NCI-H510A treated with DMSO at 0.1 percent for 48 hours (cell line): Measurements from ENCODE around the gene GABBR2.

ENCODE experiments used
- DNase-seq: peaks from one replicate; lab custom pipeline; 2025; lab: John Stamatoyannopoulos, UW

The GABBR2 gene

DNA sequence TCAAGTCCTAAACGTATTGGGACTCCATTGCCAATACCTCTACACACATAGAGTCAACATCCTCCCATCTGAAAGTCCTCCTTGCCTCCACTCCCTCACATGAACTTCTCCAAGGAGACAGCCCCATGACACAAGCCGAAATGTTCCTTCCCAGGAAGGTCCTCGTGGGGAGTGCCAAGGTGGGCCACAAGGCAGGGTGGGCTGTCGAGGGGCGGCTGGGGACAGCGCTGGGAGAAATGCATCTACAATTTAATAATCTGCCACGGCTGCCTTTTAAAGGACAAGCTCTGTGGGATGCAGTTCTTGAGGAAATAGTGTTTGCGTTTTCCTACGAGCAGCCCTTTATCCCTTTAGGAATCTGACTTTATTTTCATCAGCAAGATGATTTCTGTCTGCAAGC lies 138.7 kb downstream of the GABBR2 start:
- no peak for DNase-seq

DNA sequence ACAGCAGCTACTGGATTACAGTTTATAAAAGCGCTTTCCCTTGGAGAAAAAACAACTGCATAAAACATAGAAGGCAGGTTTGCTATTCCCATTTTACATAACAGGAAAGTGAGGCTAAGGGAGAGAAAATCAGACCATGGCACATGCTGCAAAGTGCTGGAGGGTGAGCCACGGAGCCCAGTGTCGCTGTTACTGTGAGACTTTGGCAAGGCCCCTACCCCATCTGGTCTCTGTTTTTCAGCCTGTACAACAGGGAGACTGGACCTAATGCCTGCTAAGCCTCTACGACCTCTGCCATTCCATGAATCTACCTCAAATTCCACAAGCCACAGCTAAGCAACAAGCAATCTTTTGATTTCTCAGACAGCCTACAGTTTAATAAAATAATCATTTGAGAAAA lies 139.2 kb downstream of the GABBR2 start:
- no peak for DNase-seq

DNA sequence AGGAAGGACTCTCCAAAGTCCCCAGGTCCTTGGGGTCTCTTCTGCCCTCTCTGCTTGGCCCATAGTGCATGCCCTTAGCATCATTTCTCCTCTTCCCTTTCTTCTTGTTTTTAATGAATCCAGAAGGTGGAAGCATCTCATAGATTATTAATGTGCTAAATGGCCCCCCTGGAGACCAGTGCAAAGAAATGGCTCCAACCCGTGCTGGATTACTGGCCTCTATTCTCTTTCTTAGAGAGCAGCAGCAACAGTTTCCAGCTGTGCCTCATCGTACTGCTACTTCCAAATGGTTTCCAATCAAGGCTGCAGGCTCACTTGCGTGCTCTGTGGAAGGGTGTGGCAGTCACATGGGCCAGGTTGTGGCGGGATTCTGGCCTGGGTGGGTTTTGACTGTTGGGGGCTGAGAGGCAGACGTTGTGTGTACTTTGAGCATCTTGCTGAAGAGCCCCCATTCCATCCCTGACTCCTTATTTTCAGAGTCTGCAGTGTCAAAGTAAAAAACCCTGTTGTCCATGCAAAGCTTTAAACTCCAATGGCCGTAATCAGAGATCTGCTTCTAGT lies 139.7 kb downstream of the GABBR2 start:
- no peak for DNase-seq

DNA sequence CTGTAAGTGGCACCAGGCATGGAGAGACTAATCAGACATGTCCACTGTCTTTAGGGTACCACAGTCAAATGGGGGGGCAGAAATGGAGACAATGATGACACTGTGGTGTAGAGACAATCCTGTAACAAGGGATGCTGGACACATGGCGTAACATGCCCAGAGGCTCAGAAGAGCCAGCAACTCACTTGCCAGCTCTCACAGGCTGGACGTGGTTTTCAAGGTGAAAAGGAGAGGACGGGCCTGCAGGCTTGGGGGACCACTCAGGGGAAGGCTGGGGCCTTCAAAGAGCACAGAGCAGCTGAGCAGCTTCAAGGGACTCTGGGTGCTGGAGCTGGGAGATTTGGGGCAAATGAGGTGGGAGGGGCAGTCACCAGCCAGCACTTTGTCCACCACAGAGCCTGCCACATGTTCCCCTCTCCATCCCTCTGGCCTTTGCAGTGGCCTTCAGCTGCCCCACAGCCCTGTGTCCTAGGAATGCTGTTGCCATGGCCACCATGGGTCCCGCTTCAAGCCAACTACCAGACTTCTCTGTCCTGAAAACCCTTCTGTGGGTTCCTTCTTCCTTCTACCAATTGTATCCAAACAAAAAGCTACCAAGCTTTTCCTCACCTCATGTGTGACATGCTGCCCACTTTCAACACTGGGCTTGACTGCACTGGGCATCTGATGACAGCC lies 140.4 kb downstream of the GABBR2 start:
- DNase-seq = no peak

DNA sequence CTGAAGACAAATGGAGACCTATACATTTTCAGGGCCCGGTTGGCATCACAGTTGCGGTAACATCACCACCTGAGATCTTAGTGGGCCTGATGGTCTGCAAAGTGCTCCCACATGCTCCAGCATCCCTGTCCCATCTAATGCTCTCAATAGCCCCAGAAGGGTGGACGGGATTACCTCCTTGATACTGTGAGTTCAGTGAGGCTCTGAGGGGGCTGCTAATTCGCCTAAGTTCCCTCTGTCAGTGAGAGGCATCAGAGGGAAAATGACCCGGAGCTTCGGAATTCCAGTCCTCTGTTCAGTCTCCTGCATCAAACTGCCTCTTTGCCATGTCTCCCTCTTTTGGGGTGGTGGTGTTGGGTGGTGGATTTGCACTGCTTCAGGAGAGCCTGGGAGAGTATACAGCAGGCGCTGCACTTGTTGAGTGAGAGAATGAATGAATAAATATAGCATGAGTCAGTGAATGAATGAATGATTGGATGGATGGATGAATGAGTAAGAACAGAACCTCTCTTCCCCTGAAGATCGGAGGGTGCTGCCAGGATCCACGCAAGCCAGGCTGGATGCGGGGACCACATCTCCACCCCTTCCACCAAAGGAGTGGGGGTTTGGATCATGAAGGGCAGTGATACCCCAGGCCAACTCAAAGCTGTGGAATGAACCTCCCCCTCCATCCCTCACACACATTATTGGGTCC lies 141.0 kb downstream of the GABBR2 start:
- no peak for DNase-seq

DNA sequence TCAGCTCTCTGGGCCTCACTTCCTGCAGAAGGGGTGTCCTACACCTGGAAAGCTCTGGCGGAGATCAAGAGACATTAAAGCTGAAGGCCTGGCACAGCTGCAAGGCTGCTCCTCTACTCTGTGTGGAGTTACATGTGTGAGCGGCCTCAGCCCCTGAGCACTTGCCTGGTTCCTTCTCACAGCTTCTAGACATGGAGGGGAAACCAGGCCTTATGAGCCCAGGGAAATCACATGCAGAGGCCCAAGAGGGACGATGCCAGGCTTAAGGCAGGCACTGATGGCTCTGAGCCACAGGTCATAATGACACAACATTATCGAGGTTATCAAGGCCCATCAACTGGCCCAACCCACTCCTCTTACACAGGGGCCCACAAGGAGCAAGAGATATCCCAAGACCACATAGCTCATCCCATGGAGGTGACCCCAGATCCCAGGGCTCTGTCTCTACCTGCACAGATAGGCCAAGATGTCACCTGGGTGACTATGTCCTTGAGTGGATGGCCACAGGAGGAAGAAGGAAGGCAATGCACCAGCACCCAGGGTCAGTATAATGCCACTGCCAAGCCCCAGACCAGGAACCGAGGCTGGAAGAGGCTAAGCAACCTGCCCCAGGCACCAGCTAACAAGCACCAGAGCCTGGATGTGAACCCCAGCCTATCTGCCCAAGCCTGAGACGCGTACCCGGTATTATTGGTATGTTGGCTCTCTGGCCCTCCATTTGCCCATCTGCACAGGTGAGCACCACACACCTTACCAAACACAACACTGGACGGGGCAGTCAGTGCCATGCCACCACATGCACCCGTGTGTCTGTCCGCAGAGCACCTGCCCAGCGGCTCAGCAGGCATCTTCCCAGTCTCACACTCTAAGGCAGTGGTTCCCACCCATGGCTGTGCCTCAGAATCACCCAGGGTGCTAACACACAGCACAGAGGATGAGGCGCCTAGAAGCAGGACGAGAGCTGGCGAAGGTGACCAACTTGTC lies 143.3 kb downstream of the GABBR2 start:
- DNase-seq = no peak

DNA sequence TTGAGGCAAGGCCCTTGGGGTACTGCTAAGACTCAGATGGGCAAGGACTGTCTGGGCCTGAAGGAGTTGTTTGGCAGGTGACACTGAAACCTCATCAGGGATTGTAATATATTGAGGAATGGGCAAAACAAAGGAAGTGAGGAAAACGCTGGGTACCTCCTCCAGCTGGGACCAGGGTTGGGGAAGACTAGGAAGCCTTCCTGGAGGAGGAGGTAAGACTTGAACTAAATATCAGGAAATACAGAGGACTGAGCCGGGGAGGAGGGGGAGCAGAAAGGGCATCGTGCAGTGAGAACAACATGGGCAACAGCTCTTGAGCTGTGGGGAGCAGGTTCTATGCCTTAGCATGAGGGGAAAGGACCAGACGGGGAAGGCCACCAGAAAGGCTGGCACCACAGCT lies 144.0 kb downstream of the GABBR2 start:
- no peak for DNase-seq

DNA sequence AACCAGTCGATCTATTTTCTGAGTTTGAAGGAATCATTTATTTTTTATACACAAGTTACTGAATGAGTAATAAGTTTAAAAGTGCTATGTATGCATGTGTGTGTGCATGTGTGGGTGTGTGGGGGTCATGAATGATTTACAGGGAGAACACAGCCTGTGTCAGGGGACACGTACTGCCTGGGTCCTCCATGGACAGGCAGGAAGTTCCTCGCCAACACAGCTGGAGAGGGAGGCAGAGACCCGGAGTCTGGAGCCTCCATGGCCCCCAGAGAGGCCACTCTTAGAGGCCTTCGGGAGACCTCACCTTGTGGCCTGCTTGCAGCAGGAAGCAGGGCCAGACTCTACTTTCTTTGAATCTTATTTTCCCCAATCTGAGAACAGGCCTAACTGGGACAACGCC lies 144.7 kb downstream of the GABBR2 start:
- no peak for DNase-seq

DNA sequence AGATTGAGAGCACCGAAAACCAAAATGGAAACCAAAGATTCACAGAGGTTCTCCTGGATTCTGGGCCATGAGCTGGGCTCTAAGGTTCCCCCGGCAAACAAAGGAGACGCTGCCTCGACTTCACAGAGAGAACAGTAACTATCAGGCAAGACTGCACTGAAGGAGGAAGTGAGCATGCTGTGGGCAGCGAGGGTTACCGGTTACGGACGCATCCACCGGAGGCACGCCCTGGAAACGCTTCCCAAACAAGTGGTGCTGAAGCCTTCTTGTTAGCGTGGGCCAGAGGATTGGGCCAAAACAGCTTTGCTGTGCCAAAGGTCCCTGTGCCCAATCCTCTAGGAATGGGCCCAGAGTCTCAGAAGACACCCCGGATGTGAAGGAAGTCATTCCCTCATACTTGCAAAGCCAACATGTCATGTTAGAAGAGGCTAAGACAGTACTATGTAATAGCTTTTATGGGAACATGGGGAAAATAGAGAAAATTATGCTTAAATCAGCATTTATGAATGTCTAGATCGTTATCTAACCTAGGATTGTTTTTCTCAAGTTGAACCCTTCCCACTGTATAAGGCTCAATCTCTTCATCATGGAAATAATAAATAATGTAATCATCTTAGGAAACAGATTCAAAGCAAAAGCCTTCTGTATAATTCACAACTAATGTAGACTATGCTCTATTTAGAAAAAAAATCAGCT lies 145.4 kb downstream of the GABBR2 start:
- no peak for DNase-seq

DNA sequence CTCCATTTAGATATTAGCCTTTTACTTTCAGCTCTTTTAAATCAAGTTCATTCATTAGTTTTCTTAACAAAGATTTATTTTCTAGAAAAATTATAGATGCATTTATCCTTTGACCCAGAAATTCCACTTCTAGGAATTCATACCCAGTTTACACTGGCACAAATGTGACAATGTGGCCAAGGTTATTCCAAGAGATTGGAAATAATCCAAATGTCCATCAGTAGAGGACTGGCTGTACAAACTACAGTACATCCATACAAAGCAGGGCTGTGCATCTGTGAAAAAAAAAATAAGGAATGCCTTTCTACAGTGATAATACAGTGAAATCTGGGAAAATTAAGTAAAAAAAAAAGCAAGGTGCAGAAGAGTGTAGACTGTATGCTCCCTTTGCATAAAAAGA lies 149.2 kb downstream of the GABBR2 start:
- DNase-seq = no peak

DNA sequence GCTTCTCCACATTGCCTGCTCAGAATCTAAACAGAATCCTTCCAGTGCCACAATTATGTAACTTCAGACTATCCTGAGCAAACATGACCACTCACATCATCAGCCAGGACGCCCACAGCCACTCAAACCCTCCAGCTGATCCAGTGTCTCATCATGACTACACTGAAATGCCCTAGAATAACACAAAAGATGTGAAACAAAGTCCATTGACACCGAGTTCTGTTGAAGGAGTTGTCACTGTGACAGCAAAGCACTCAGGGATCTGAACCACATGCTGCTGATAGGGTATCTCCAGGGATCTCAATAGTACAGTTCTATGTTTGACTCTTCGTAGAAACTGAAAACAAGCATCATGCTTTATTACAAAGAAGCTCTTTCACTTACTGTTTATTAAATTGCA lies 150.2 kb downstream of the GABBR2 start:
- DNase-seq = no peak

DNA sequence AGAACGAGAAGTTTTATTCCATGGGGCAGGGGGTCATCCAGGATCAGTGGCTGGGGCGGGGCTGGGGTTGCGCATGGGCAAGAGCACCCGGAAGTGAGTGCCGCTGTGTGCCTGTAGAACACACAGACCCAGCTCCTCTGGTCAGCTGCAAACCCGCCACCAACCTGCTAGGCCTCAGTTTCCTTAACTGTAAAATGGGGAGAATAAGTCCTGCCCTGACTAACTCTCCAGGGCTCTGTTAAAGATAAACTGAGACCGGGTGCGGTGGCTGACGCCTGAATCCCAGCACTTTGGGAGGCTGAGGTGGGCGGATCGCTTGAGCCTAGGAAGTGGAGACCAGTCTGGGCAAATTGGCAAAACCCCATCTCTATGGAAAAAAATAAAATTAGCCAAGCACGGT lies 152.2 kb downstream of the GABBR2 start:
- no peak for DNase-seq

DNA sequence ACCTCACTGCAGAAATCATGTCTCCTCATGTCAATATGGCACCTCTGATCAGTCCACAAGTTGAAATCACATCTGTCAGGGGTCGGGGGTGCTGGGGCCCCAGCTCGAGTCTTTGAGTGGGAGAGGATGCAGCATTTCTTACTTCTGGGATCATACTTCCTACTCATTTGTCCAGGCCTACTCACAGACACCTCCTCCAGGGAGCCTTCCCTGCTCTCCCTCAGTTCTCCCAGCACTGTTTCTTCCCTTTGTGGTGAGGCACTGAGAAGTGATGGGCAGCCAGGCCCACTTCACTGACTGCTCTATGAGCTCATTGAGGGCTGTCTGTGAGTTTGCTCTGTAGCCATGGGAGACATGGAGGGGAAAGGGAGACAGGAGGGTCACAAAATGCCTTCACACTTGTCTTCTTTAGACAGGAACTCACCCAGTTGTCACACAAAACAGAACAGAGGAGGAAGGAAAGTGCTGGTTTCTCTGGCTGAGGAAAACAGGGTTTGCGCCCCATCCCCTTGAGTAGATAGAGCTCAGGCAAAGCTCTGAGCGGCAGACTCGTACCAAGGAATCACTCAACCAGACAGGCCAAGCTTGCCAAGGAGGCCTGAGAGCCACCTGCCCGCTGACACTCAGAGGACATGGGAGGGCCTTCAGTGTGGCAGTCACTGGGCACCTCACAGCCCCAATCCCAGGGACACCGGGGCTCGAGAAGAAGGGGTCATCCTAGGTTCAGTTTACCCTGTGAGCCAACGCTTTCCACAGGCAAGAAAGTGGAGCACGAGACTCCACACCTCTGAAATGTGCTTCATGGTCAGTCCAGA lies 152.9 kb downstream of the GABBR2 start:
- no peak for DNase-seq

DNA sequence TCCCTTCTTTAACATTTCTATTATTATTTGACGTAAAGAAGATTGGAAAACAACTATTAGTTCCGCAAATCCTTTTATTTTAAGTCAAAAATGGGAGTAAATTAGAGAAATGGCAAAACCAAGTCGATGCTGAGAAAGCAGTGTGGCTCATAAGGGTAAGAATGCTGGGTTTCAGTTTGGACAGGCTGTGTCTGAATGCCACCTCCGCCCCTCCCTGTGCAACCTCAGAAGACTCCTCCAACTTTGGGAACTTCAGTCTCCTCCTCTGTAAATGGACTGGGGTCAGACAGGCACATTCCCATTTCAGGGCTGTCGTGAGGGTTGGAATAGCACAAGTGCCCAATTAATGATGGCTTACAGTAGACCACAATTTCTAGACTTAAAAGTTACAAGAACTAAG lies 154.0 kb downstream of the GABBR2 start:
- no peak for DNase-seq

DNA sequence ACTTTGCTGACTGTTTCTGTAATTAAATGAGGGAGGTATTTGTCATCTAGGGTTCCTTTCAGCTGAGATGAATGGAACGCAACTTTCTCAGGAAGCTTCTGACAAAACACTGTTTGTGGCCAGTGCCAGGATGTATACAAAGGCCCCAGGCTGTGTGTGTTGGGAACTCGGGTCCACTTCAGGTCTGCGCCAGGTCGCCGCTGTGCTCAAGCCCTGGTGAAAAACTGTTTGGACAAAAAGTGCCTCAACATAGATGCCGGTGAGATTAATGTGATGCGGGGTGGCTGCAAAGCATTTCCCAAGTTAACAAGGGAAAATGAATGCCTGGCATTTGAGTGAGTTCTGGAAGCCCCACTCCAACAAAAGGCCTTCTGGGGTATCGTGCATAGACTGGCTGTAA lies 156.4 kb downstream of the GABBR2 start:
- no peak for DNase-seq

DNA sequence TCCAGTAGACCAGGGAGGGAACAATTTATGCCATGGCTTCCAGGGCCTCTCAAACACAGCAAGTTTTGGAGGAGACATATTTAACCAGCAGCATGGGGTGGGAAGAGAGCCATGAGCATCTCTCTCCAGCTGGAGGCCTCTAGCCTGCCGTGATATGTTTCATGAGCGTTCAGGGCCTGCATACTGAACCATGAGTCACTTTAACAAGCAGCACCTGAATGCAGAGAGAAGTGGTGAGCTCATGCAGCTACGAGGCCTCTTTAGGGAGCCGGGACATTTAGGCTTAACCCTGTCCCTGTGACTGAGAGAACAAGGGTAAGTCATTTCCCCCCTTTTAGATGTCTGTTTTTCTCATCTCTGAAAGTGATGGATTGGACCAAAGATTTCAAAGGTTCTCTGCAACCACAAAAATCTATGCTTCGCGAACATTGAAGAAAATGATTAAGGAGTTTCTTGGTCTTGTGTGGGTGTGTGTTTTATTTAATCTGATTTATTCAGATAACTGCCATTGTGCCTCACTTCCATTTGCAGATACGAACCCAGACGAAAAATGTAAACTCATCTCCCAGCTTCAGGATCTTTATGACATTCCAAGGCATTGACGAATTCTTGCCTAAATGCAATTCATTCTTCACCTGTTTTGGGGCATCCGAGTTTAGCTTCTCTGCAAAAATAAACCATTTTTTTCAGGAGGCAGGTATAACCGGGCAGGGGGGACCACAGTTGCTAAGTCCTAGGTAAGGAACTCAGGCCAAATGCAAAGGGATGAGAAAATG lies 157.0 kb downstream of the GABBR2 start:
- DNase-seq = no peak

DNA sequence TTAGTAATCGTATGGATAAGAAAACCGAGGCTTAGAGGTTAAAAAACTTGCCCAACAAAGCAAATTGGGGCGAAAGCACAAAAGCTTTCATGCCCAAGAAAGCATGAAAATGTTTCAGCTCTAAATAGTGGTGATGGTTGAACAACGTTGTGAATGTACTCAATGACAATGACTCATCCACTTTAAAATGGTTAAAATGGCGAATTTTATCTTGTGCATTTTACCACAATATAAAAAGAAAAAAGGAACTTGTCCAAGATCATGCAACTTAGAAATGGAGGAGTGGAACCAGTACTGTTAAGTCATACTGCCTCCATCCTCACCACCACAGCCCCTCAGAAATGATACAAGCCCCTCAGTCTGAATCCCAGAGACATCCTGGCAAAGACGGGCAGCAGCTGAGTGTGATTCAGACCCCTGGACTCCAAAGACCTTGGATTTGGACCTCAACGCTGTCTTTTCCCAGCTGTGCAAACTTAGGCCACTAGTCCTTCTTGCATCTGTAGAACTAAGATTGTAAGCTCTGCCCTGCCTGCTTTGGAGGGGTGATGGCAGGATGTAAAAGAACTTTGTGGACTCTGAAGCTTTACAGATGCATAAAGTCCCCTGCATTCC lies 158.4 kb downstream of the GABBR2 start:
- DNase-seq = no peak

DNA sequence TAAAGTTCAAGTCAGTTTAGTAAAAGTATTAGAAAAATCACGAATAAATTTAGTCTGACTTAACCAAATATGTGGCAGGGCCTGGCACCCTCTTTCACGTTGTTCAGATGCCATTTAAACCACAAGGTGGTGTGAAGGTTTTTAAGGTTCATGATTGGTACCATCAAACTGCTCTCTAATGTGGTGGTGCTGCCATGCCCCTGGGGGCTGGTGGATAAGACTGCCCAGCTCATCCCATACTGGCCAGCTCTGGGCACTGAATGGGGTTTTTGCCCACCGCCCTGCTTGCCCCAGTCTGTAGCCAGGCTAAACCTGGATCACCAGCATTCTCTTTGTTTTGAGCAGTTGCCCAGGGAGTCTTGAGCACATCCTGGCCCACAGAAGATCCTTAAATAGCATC lies 159.3 kb downstream of the GABBR2 start:
- DNase-seq = no peak

DNA sequence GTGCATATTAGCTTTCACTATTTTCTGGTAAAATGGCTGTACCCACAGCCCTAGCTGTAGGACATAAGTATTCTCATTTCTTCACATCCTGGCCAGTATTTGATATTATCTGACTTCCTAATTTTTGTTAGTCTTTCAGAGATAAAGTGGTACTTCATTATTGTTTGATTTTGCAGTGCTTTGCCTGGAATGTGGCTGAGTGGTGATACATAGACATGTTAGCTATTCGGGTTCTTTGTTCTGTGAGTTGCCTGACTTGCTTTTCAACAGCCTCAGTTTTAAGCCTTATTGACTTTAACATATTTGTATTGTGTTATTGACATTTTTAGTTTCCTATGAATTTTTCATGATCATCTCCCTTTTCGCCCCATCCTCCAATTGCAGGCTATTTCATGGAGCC lies 161.1 kb downstream of the GABBR2 start:
- DNase-seq = no peak

DNA sequence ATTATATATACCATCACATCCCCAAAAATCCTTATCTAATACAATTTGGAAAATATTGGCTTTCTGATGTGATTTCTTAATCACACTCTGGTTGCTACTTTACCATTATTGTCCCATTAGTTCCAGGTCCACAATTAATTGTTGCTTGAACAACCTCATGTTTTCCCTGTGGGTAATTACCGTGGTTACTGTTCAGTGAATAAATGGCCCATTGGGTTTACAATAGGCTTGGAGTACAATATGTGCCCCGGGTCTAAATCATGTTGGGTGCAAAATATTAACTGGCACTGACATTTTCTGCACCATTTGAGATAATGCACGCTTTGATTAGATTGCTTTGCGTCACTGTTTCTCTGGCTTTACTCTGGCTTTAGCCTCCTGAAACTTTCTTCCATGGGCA lies 163.7 kb downstream of the GABBR2 start:
- DNase-seq = no peak
